Measurements from ENCODE around the gene BMPR1A. TPM values are rescaled to one million over a fixed set of nuclear protein-coding genes. Genes with fewer than 3 reads are reported as not detected.
"Not testable (repeated sequence)": the region's sequence is repeated elsewhere in the genome, so short reads cannot be mapped to it uniquely, and the experiment has no call there.

BMPR1A gene
- total RNA-seq, 2 experiments from 2014 or later, result 15.9 to 19.5 TPM

- ChIA-PET CTCF (no interaction called here), POLR2A (no interaction called here)
Measured at GRCh38 chr10:86823565-86823964, 67.1 kb downstream of the BMPR1A start.

GRCh38 chr10:86824151-86824550, 67.7 kb downstream of the BMPR1A start:
- CTCF ChIA-PET, result no interaction called here
- POLR2A ChIA-PET, result no interaction called here

GRCh38 chr10:86825366-86825765, 68.9 kb downstream of the BMPR1A start:
- ChIA-PET POLR2A (no interaction called here), CTCF (no interaction called here)

GRCh38 chr10:86827639-86828038, 71.2 kb downstream of the BMPR1A start:
- CTCF ChIA-PET, result no interaction called here

GRCh38 chr10:86828145-86828544, 71.7 kb downstream of the BMPR1A start:
- ChIA-PET POLR2A (no interaction called here), CTCF (interaction anchor here (0.9 kb wide), 1 partner anchor 69 kb away, joined by 3 read pairs; no protein-coding TSS in a partner anchor)

More at GRCh38 chr10:86827639-86828038, 71.2 kb downstream of the BMPR1A start:
- POLR2A ChIA-PET, result no interaction called here

GRCh38 chr10:86829472-86829871, 73.1 kb downstream of the BMPR1A start:
- POLR2A ChIA-PET, result no interaction called here

GRCh38 chr10:86830043-86830591, 73.7 kb downstream of the BMPR1A start:
- ChIA-PET CTCF (no interaction called here), POLR2A (no interaction called here)

More at GRCh38 chr10:86829472-86829871, 73.1 kb downstream of the BMPR1A start:
- CTCF ChIA-PET, result no interaction called here

GRCh38 chr10:86833969-86834368, 77.5 kb downstream of the BMPR1A start:
- ChIA-PET CTCF (no interaction called here), POLR2A (no interaction called here)

- POLR2A ChIA-PET, result interaction anchor here (0.9 kb wide), 1 partner anchor 80 kb away, joined by 3 read pairs; no protein-coding TSS in a partner anchor
- CTCF ChIA-PET, result interaction anchor here (1.2 kb wide), 1 partner anchor 103 kb away, joined by 3 read pairs; no protein-coding TSS in a partner anchor
Measured at GRCh38 chr10:86836044-86836443, 79.6 kb downstream of the BMPR1A start.

- POLR2A ChIA-PET, result no interaction called here
- CTCF ChIA-PET, result no interaction called here
Measured at GRCh38 chr10:86837663-86838062, 81.2 kb downstream of the BMPR1A start.

GRCh38 chr10:86840498-86840897, 84.1 kb downstream of the BMPR1A start:
- CTCF ChIA-PET, result no interaction called here
- POLR2A ChIA-PET, result no interaction called here

- CTCF ChIA-PET, result no interaction called here
- POLR2A ChIA-PET, result no interaction called here
Measured at GRCh38 chr10:86846088-86846487, 89.7 kb downstream of the BMPR1A start.

- CTCF ChIA-PET, result no interaction called here
- POLR2A ChIA-PET, result no interaction called here
Measured at GRCh38 chr10:86848747-86849146, 92.3 kb downstream of the BMPR1A start.

- ChIA-PET POLR2A (no interaction called here), CTCF (no interaction called here)
Measured at GRCh38 chr10:86849181-86849894, 92.9 kb downstream of the BMPR1A start.

GRCh38 chr10:86850481-86850880, 94.1 kb downstream of the BMPR1A start:
- POLR2A ChIA-PET, result no interaction called here
- CTCF ChIA-PET, result no interaction called here

- ChIA-PET CTCF (no interaction called here), POLR2A (interaction anchor here (0.6 kb wide), 1 partner anchor 163 kb away, joined by 3 read pairs; no protein-coding TSS in a partner anchor)
Measured at GRCh38 chr10:86851328-86852207, 95.1 kb downstream of the BMPR1A start.

GRCh38 chr10:86853582-86853981, 97.2 kb downstream of the BMPR1A start:
- POLR2A ChIA-PET, result not testable (repeated sequence)
- CTCF ChIA-PET, result interaction anchor here (0.6 kb wide), 1 partner anchor 187 kb away, joined by 3 read pairs; no protein-coding TSS in a partner anchor

- ChIA-PET CTCF (no interaction called here), POLR2A (no interaction called here)
Measured at GRCh38 chr10:86855513-86855912, 99.1 kb downstream of the BMPR1A start.

GRCh38 chr10:86856156-86856555, 99.7 kb downstream of the BMPR1A start:
- CTCF ChIA-PET, result no interaction called here

GRCh38 chr10:86857128-86857721, 100.8 kb downstream of the BMPR1A start:
- ChIA-PET POLR2A (no interaction called here), CTCF (interaction anchor here (0.8 kb wide), 1 partner anchor 53 kb away, joined by 3 read pairs; no protein-coding TSS in a partner anchor)

More at GRCh38 chr10:86856156-86856555, 99.7 kb downstream of the BMPR1A start:
- POLR2A ChIA-PET, result no interaction called here
